HCEC 1CT (cell line): ENCODE data around the gene NFKBIB.
A peak's percentile ranks its signal among the peaks of the same experiment; 100 is the strongest.

Experiments used
- DNase-seq: peaks from one replicate; pipeline ENCODE4 v3.0.0-alpha.2; 2017

Gene NFKBIB

GRCh38 chr19:38907670-38908069 lies 7.9 kb downstream of the NFKBIB start:
- DNase-seq: no peak

- no peak for DNase-seq
Observed at GRCh38 chr19:38908911-38909310, 9.1 kb downstream of the NFKBIB start.

GRCh38 chr19:38910488-38910887 lies 10.7 kb downstream of the NFKBIB start:
- no peak for DNase-seq

DNA sequence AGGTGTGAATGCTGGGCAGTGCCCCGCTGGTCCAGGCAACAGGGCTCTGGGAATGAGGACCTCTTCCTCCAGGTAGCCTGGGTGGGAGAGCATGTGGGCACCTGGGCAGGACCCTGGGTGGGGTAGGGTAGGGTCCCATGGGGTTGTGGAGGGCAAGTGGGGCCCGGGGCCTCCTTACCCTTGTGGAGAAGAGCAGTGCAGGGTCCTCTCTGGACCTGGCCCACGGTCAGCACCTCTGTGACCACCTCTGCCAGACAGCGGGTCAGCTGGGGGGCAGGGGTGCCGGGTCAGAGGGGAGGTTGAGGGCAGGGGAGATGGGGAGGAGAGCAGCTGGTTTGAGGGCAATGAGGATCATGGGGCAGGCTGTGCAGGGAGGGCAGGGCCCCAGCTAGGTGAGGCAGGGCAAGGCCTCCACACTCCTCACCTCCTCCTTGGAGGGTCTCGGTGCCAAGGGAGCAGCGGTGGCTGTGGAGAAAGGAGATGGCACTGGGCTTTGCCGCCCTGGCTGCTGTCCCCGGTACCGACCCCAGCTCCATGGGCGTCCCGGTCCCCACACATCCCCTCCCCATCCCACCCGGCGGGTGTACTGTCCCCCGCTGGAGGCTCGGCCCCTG lies 11.7 kb downstream of the NFKBIB start:
- no peak for DNase-seq

GRCh38 chr19:38912600-38913514 lies 13.1 kb downstream of the NFKBIB start:
- DNase-seq: no peak

- DNase-seq: no peak
Observed at GRCh38 chr19:38913958-38914357, 14.2 kb downstream of the NFKBIB start.

DNA sequence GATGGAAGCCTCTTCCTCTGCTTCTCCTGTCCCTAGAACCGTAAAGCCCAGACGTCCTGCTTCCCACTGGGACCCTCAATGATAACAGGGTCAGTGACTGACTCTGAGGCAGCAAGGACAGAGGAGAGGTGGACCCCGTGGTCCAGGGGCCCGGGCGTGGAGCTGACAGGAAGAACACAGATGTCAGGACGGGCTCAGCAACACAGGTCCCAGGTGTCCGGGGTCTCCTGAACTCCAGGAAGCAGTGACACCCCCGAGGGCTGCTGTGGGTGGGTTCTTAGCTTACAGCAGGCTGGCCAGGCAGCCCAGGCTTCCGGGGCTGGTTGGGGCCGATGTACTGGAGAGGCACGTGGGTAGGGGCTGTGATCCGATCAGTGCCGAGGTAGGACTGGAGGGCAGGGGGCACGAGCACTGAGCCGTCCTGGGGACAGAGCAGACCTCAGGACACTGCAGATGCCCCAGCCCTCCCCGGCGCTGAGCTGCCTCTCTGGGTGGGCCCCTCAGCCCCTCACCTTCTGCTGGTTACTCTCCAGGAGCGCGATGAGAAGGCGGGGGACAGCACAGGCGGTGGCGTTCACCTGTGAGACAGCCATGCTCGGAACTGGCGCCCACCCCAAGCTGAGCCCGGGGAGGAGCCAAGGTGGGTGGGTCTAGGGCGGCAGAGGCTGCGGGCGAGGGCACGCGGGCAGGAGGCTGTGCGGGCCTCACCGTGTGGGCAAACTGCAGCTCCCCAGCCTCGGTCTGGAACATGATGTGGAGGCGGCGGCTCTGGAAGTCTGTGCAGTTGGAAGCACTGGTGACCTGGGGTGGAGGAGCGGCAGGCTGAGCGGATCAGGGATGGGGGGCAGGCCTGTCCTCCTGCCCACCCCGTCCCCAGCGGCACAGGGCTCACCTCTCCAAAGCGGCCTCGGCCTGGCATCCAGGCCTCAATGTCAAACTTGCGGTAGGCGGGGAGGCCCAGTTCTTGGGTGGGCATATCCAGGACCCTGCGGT lies 15.9 kb downstream of the NFKBIB start:
- DNase-seq: no peak

DNA sequence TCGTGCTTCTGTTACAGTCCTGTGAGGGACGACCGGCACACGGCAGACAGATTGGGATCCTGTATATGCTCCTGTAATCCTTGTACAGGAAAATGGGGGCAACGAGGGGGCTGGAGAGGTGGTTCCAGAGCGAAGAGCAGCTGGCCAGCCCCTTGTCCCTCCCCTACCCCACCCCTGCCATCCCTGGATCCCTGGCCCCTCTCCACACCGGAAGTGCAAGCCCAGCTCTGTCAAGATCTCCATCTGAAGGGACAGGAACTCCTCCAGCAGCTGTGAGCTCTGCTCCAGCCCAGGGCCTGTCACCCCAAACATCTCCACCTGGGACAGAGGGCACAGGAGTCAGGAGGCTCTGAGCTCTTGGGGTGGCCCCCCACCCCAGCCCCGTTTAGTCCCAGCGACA lies 17.7 kb downstream of the NFKBIB start:
- DNase-seq: no peak

DNA sequence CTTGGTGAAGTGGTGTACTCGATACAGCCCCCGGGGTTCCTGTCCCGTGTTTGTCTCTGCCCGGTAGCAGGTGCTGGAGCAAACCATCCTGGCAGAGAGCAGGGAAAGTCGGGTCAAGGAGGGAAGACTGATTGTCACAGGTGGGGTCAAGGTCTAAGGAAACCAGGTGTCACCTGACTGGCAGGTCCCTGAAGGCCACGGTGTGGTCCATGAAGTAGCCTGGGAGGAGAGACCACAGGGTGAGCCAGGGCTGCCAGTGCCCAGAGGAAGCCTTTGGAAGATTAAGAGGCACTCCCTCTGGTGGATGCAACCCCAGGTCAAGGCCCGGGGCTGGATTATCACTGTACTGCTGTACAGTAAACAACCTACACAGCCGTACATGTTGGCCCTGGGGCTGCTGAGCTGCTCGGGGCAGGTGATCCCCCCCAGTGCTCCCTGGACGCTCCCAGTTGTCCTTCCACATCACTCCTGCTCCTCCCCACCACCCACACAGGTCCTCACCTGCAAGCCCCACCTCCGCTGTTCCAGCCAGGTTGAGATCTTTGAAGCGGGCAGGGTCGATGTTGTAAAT lies 18.2 kb downstream of the NFKBIB start:
- no peak for DNase-seq

GRCh38 chr19:38918526-38918925 lies 18.8 kb downstream of the NFKBIB start:
- no peak for DNase-seq

GRCh38 chr19:38919837-38920601 lies 20.2 kb downstream of the NFKBIB start:
- no peak for DNase-seq

- DNase-seq: no peak
Observed at GRCh38 chr19:38920602-38921419, 21.0 kb downstream of the NFKBIB start.

GRCh38 chr19:38921420-38922274 lies 21.9 kb downstream of the NFKBIB start:
- DNase-seq: no peak

DNA sequence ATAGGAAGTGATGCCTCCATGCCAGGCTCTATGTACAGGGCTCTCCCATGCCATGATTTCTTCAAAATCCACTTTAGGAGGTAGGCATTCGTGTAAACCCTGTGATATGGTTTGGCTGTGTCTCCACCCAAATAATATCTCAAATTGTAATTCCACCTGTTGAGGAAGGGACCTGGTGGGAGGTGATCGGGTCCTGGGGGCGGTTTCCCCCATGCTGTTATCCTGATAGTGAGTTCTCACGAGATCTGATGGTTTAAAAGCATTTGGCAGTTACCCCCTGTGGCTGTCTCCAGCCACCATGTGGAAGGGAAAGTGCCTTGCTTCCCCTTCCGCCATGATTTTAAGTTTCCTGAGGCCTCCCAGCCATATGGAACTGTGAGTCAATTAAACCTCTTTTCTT lies 22.7 kb downstream of the NFKBIB start:
- DNase-seq: no peak

DNA sequence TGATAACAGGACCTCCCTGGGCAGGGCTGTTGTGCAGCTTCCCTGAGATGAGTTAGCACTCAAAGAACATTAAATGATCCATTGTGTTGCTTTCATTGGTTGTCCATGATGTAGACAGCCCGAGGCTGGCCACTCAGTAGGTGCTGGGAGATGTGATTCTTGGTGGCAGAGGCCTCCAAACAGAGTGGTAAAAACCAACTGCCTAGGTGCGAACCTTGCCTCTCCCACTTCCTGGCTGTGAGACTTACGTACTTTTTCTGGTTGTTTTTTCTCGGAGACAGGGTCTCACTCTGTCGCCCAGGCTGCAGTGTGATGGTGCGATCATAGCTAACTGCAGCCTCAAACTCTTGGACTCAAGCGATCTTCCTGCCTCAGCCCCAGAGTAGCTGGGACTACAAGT lies 24.6 kb downstream of the NFKBIB start:
- DNase-seq: no peak

DNA sequence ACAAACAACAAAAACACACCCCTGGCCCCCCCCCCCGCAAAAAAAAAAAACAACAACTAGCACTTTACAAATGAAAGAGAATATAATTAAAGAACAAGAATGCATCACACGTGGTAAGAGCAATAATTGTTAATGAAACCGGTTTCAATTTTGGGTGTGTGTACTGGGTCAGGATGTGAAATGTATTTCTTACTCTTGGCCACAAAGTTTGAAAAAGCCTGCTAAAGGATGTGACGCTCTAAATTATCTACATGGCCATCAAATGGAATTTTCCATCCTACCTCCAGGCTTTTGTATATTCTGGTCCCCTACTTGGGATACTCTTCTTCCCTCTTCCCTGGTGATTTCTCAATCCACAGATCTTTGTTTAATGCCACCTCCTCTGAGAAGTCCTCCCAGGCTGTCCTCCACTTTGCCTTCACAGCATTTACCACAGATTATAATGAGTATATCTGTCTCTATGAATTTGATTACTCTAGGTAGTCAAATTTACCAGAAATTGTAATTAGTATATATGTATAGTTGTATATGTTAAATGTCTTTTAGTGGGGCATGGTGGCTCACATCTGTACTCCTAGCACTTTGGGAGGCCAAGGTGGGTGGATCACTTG lies 28.7 kb downstream of the NFKBIB start:
- DNase-seq: no peak

GRCh38 chr19:38929929-38930775 lies 30.4 kb downstream of the NFKBIB start, which contains the start of gene SARS2:
Gene SARS2 (minus strand): TSS chr19:38930763. CDS start chr19:38930736, 27 bp downstream.
- DNase-seq: peak; percentile 89

- DNase-seq: peak; percentile 99
Observed at GRCh38 chr19:38930776-38931520, 31.2 kb downstream of the NFKBIB start, which contains the start of gene MRPS12. Gene MRPS12 (plus strand): TSS chr19:38930944. CDS start chr19:38931295, 351 bp downstream.
